Right atrium auricular region (tissue), 2 donors: Measurements from ENCODE around the gene LCAT. TPM values are rescaled to one million over a fixed set of nuclear protein-coding genes. Genes with fewer than 3 reads are reported as not detected.

Experiments used
- DNase-seq: peaks from one replicate; pipeline ENCODE4 v3.0.0-alpha.2; 2019; ENCODE audit warnings: low spot score
- H3K27ac ChIP-seq, 2 donors: fragments of 200-600 bp; sonication (generic); 1 replicate in 1 of 2; 2 replicates in 1 of 2; pipeline ENCODE4 v1.5.1; 2016 to 2019
- H3K27me3 ChIP-seq, 2 donors: fragments of 200-600 bp; sonication (generic); one replicate each; pipeline versions ENCODE4 v1.5.1 to v1.6.0; 2017 to 2019
- H3K36me3 ChIP-seq: fragments of 200-600 bp; sonication (generic); one replicate; pipeline ENCODE4 v1.5.1; 2016
- H3K4me1 ChIP-seq, 2 donors: fragments of 200-600 bp; sonication (generic); one replicate each; pipeline versions ENCODE4 v1.5.1 to v1.6.0; 2017 to 2019
- H3K4me3 ChIP-seq, 2 donors: fragments of 200-600 bp; sonication (generic); 1 replicate in 1 of 2; 2 replicates in 1 of 2; pipeline ENCODE4 v1.5.1; 2017 to 2019; ENCODE audit warnings: mild to moderate bottlenecking in 1 of 2, moderate library complexity in 1 of 2
- H3K9me3 ChIP-seq, 2 donors: fragments of 200-600 bp; sonication (generic); one replicate each; pipeline ENCODE4 v1.5.1; 2019
- CTCF ChIP-seq, 2 donors: fragments of 200-600 bp; sonication (generic); IDR thresholded peaks; one replicate each; pipeline ENCODE4 v1.5.1; 2019; ENCODE audit warnings: antibody characterized with exemption in 2 of 2
- total RNA-seq, 2 donors: library from RNA; depleted of rRNA; stranded (reverse); fragments of >200 nt; gene quantifications; one replicate each; pipeline ENCODE4 v1.1.0, GENCODE V29; 2016

The LCAT gene
- total RNA-seq, 2 donors from 2014 or later, result 2.9 to 11.8 TPM

GRCh38 chr16:67965668-67966548 lies 22.0 kb upstream of the LCAT start:
- no peak for TF ChIP-seq CTCF (IDR thresholded peaks at IDR 0.05)
- DNase-seq, result no peak

GRCh38 chr16:67964477-67965131 lies 20.7 kb upstream of the LCAT start:
- Histone ChIP-seq H3K27ac (peak overlapping the region; percentile 96 to 99), H3K9me3 (no peaks in the 10 kb centered on the region), H3K27me3 (no peaks in the 10 kb centered on the region), H3K4me1 (peaks cover 0 to 89% of the 10 kb centered on the region in 2 donors), H3K36me3 (peaks cover 48% of the 10 kb centered on the region), H3K4me3 (no peak overlapping the region)
- DNase-seq, result no peak
- no peak for TF ChIP-seq CTCF (IDR thresholded peaks at IDR 0.05)

More at GRCh38 chr16:67965668-67966548, 22.0 kb upstream of the LCAT start:
- H3K4me1 ChIP-seq, result peaks cover 0 to 76% of the 10 kb centered on the region in 2 donors
- H3K27ac ChIP-seq, result peak overlapping the region; percentile 96 to 99
- H3K4me3 ChIP-seq, result peak overlapping the region; percentile 88 to 99
- no peaks in the 10 kb centered on the region for H3K9me3 ChIP-seq
- H3K36me3 ChIP-seq, result peaks cover 36% of the 10 kb centered on the region
- H3K27me3 ChIP-seq, result no peaks in the 10 kb centered on the region

- DNase-seq, result no peak
- peaks cover 56% of the 10 kb centered on the region for H3K36me3 ChIP-seq
Observed at GRCh38 chr16:67963662-67964321, 19.9 kb upstream of the LCAT start.

GRCh38 chr16:67963292-67963661 lies 19.4 kb upstream of the LCAT start:
- Histone ChIP-seq H3K27me3 (no peaks in the 10 kb centered on the region), H3K27ac (peak overlapping the region; percentile 96 to 99), H3K9me3 (no peaks in the 10 kb centered on the region), H3K4me1 (peaks cover 0 to 95% of the 10 kb centered on the region in 2 donors), H3K4me3 (no peak overlapping the region), H3K36me3 (peaks cover 61% of the 10 kb centered on the region)
- TF ChIP-seq CTCF (IDR thresholded peaks at IDR 0.05), result no peak
- DNase-seq, result no peak

More at GRCh38 chr16:67963662-67964321, 19.9 kb upstream of the LCAT start:
- no peak for TF ChIP-seq CTCF (IDR thresholded peaks at IDR 0.05)
- peak overlapping the region; percentile 96 to 99 for H3K27ac ChIP-seq
- no peaks in the 10 kb centered on the region for H3K9me3 ChIP-seq
- no peak overlapping the region for H3K4me3 ChIP-seq
- no peaks in the 10 kb centered on the region for H3K27me3 ChIP-seq
- peaks cover 0 to 90% of the 10 kb centered on the region in 2 donors for H3K4me1 ChIP-seq

- TF ChIP-seq CTCF (IDR thresholded peaks at IDR 0.05), result no peak
- peak overlapping the region; percentile 96 to 99 for H3K27ac ChIP-seq
Observed at GRCh38 chr16:67962135-67962534, 18.2 kb upstream of the LCAT start.

More at GRCh38 chr16:67962135-67962534, 18.2 kb upstream of the LCAT start:
- no peak for DNase-seq
- Histone ChIP-seq H3K4me3 (no peak overlapping the region), H3K4me1 (peaks cover 0 to 89% of the 10 kb centered on the region in 2 donors), H3K36me3 (peaks cover 72% of the 10 kb centered on the region), H3K9me3 (no peaks in the 10 kb centered on the region), H3K27me3 (no peaks in the 10 kb centered on the region)
